GM12872 (cell line): ENCODE data around the gene GNMT.

Experiments
- TF ChIP-seq, protein P1 (sequence below): IDR thresholded peaks from 3 replicates; pipeline ENCODE4 v1.5.1; 2011; ENCODE audit warnings: low read depth, mild to moderate bottlenecking, low read length, moderate library complexity; ENCODE audit not compliant: insufficient read depth

The GNMT gene

DNA sequence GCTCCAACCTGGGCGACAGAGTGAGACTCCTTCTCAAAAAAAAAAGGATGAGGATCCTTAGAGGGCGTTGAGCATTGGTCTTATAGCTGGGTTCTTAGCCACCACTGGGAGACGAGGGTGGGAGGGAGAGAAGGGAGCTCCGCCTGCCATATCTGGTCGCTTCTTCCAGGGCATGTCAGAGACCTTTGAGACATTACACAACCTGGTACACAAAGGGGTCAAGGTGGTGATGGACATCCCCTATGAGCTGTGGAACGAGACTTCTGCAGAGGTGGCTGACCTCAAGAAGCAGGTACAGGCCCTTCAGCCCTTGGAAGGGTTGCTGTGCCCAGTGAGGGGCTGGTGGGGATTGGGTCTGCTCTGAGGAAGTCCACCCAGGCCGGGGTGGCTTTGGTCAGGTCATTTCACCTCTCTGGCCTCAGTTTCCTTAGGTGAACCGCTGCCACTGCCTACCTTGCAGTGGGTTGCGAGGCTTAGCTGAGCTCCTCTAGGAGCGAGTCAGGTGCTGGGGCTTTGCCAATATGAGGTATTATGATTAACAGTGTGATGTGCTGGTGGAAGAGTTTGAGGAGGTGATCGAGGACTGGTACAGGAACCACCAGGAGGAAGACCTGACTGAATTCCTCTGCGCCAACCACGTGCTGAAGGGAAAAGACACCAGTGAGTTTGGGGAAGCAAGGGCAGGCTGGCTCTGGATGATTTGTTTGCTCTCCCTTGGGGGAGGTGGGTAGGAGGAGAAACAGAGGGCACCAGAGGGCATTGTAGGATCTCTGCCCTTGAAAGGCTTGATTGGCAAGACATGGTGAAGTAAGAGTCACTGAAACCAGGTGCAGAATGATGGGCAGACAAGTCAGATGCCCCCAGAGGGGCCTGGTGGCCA lies 22.8 kb upstream of the GNMT start:
- TF ChIP-seq, protein P1, sequence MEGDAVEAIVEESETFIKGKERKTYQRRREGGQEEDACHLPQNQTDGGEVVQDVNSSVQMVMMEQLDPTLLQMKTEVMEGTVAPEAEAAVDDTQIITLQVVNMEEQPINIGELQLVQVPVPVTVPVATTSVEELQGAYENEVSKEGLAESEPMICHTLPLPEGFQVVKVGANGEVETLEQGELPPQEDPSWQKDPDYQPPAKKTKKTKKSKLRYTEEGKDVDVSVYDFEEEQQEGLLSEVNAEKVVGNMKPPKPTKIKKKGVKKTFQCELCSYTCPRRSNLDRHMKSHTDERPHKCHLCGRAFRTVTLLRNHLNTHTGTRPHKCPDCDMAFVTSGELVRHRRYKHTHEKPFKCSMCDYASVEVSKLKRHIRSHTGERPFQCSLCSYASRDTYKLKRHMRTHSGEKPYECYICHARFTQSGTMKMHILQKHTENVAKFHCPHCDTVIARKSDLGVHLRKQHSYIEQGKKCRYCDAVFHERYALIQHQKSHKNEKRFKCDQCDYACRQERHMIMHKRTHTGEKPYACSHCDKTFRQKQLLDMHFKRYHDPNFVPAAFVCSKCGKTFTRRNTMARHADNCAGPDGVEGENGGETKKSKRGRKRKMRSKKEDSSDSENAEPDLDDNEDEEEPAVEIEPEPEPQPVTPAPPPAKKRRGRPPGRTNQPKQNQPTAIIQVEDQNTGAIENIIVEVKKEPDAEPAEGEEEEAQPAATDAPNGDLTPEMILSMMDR, result no peak

DNA sequence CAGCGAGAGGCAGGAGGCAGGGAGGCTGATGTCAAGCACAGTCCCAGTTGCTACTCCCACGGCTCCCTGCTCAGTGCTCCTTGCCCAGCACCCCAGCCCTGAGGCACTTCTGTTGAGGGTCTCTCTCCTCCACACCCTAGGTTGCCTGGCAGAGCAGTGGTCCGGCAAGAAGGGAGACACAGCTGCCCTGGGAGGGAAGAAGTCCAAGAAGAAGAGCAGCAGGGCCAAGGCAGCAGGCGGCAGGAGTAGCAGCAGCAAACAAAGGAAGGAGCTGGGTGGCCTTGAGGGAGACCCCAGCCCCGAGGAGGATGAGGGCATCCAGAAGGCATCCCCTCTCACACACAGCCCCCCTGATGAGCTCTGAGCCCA lies 22.1 kb upstream of the GNMT start:
- TF ChIP-seq, protein P1, result no peak

DNA sequence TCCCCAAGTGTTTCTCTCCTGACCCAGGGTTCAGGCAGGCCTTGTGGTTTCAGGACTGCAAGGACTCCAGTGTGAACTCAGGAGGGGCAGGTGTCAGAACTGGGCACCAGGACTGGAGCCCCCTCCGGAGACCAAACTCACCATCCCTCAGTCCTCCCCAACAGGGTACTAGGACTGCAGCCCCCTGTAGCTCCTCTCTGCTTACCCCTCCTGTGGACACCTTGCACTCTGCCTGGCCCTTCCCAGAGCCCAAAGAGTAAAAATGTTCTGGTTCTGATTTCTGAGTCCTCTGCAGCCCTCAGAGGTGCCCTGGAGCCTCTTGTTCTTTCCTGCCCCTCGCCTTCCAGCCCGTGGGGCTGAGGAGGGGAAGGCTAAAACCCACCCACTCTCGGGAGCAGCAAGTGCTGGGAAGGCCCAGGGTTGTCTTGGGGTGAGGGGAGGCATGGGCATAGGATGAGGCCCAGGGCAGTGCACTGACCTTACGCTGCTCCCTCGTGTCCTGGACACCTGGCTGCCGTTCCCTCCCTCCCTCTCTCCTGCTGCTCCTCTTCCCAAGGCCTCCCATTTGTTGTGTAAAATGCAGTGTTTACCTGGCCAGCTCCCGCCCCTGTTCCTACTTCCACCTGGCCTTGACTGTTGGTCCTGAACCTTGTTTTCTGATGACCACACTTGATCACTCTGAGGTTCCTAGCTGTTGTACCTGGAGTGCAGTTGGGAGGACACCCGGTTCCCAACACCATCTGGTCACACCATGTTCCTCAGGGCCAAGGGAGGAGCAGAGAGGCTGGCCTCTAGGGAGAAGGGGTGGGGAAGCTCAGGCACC lies 21.4 kb upstream of the GNMT start:
- TF ChIP-seq, protein P1, result no peak

DNA sequence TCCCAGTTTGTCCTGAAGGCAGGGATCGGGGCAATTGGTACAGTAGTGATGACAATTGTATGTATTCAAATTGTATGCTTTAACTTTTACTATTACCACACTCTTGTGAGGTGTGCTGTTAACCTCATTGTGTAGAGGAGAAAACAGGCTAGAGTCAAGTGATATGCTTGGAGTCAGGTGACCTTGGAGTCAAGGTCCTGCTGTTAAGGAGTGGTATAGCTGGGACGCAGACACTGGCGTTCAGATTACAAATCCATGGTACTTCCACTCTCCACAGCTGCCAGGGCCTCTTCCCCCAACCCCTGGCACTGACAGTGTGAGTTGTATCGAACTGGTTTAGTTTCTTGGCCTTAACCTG lies 20.8 kb upstream of the GNMT start:
- TF ChIP-seq, protein P1, result no peak

DNA sequence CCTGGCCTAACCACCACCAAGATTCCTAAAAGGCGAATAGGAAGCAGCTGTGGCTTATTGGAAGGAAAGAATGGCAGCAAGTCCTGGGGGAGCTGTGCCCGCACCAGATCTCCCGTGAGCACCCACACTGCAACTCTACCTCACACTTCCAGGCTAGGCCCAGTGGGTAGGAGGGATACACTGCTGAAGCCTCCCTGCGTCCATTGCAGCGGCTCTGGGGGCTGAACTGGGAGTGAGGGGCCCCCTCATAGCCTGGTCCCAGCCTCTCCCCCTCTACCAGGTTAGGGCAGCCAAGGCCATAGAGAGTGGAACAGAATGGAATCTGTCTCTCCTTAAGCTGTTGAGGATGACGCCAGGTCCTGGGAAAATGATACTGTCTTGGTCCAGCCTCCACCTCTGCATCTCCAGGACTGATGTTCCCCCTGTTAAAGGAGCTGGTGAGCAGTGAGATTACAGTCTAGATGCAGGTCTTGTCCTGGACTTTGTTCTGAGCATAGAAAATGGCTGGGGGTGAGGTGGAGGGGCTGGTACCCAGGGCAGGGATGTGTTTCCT lies 20.0 kb upstream of the GNMT start:
- TF ChIP-seq, protein P1, result no peak

DNA sequence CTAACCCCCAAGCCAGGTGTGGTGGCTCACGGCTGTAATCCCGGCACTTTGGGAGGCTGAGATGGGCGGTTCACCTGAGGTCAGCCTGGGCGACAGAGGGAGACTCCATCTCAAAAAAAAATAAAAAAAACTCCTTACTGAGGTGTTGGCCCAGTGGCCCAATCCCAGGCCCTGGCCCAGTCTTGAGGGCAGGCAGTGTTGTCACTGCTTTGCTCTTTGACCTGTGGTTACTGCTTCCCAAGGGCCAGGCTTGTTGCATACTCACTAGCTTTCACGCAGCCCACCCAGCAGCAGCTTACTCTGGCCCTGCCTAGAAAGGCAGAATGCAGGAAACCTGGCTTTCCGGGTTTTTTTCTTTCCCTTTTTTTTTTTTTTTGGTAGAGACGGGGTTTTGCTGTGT lies 18.1 kb upstream of the GNMT start:
- TF ChIP-seq, protein P1, result no peak

DNA sequence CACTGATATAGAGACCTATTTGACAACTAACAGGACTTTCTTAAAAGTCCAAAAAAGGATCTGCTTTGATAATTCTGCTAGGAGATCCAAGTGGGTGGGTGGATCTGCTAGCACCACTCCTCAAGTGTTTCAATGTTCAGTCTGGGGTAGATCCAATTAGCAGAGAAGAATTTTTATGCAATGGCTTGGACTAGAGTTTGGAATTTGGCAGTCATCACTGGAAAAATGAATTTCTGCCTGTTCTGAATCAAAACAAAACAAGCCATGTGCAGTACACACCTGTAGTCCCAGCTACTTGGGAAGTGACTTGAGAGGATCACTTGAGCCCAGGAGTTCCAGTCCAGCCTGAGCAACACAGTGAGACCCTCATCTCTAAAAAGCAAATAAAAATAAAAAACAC lies 12.6 kb upstream of the GNMT start:
- TF ChIP-seq, protein P1, result no peak
